ENCODE results near the gene PRPSAP2.
A peak's percentile ranks its signal among the peaks of the same experiment; 100 is the strongest.

Gene PRPSAP2

GRCh38 chr17:18851201-18851600 lies 6.7 kb upstream of the PRPSAP2 start:
- no peak overlapping the region for H3K27ac ChIP-seq (ENCODE audit: insufficient read depth in 1 of 2, low read depth in 1 of 2, low read length in 2 of 2, poor library complexity in 1 of 2, severe bottlenecking in 2 of 2)
- H3K27me3 ChIP-seq (replicated peaks in 2 of 5; ENCODE audit: control insufficient read depth in 4 of 5, insufficient read depth in 5 of 5, low read length in 4 of 5) = no peaks in the 10 kb centered on the region
- no peaks in the 10 kb centered on the region for H3K9me3 ChIP-seq (ENCODE audit: control extremely low read depth in 1 of 5, control insufficient read depth in 4 of 5, insufficient read depth in 2 of 5, low read depth in 1 of 5, low read length in 4 of 5)
- no peaks in the 10 kb centered on the region for H3K36me3 ChIP-seq (ENCODE audit: control insufficient read depth in 4 of 4, insufficient read depth in 4 of 4, low read length in 3 of 4)
- POLR2A ChIA-PET = interaction anchor here (0.6 kb wide), 1 partner anchor 544 kb away, joined by 3 read pairs; no protein-coding TSS in a partner anchor
- H3K4me1 ChIP-seq (ENCODE audit: control extremely low read depth in 1 of 4, control insufficient read depth in 4 of 4, insufficient read depth in 4 of 4, low read length in 3 of 4) = peaks cover under 1 to 12% (median 7%) of the 10 kb centered on the region in 4 experiments
- no peak overlapping the region for H3K4me3 ChIP-seq (ENCODE audit: control insufficient read depth in 1 of 7, extremely low read depth in 1 of 7, insufficient read depth in 4 of 7, low read depth in 2 of 7, low read length in 6 of 7)
- 100% methylated on average over 1 of the region's 3 CpGs for WGBS (ENCODE audit: insufficient coverage)
- CTCF ChIA-PET = no interaction called here
- peak in 2 of 3 donors; percentile 24 to 33 for DNase-seq

GRCh38 chr17:18854956-18855355 lies 3.0 kb upstream of the PRPSAP2 start:
- H3K36me3 ChIP-seq (ENCODE audit: control insufficient read depth in 4 of 4, insufficient read depth in 4 of 4, low read length in 3 of 4) = no peaks in the 10 kb centered on the region
- POLR2A ChIA-PET = no interaction called here

GRCh38 chr17:18855831-18856569 lies 1.9 kb upstream of the PRPSAP2 start:
- POLR2A ChIA-PET = no interaction called here
- WGBS (ENCODE audit: insufficient coverage) = 0% methylated on average over 26 of the region's 29 CpGs
- DNase-seq = peak; percentile 90 to 93 (median 92)
- no peaks in the 10 kb centered on the region for H3K36me3 ChIP-seq (ENCODE audit: control insufficient read depth in 4 of 4, insufficient read depth in 4 of 4, low read length in 3 of 4)
- H3K4me1 ChIP-seq (ENCODE audit: control extremely low read depth in 1 of 4, control insufficient read depth in 4 of 4, insufficient read depth in 4 of 4, low read length in 3 of 4) = peaks cover 19 to 33% (median 25%) of the 10 kb centered on the region in 4 experiments
- no peaks in the 10 kb centered on the region for H3K27me3 ChIP-seq (replicated peaks in 2 of 5; ENCODE audit: control insufficient read depth in 4 of 5, insufficient read depth in 5 of 5, low read length in 4 of 5)
- CTCF ChIA-PET = interaction anchor here (0.6 kb wide), 1 partner anchor 69 kb away, joined by 3 read pairs; no protein-coding TSS in a partner anchor
- no peaks in the 10 kb centered on the region for H3K9me3 ChIP-seq (ENCODE audit: control extremely low read depth in 1 of 5, control insufficient read depth in 4 of 5, insufficient read depth in 2 of 5, low read depth in 1 of 5, low read length in 4 of 5)
- H3K27ac ChIP-seq (ENCODE audit: insufficient read depth in 1 of 2, low read depth in 1 of 2, low read length in 2 of 2, poor library complexity in 1 of 2, severe bottlenecking in 2 of 2) = peak overlapping the region in 1 of 2 experiments; percentile 58
- peak overlapping the region; percentile 62 to 91 (median 81) for H3K4me3 ChIP-seq (ENCODE audit: control insufficient read depth in 1 of 7, extremely low read depth in 1 of 7, insufficient read depth in 4 of 7, low read depth in 2 of 7, low read length in 6 of 7)

More at GRCh38 chr17:18854956-18855355, 3.0 kb upstream of the PRPSAP2 start:
- H3K27me3 ChIP-seq (replicated peaks in 2 of 5; ENCODE audit: control insufficient read depth in 4 of 5, insufficient read depth in 5 of 5, low read length in 4 of 5) = no peaks in the 10 kb centered on the region
- H3K4me3 ChIP-seq (ENCODE audit: control insufficient read depth in 1 of 7, extremely low read depth in 1 of 7, insufficient read depth in 4 of 7, low read depth in 2 of 7, low read length in 6 of 7) = no peak overlapping the region
- no peak for DNase-seq
- H3K4me1 ChIP-seq (ENCODE audit: control extremely low read depth in 1 of 4, control insufficient read depth in 4 of 4, insufficient read depth in 4 of 4, low read length in 3 of 4) = peaks cover 19 to 27% (median 23%) of the 10 kb centered on the region in 4 experiments
- CTCF ChIA-PET = interaction anchor here (1.5 kb wide), 1 partner anchor 23 kb away, joined by 3 read pairs; no protein-coding TSS in a partner anchor
- no peak overlapping the region for H3K27ac ChIP-seq (ENCODE audit: insufficient read depth in 1 of 2, low read depth in 1 of 2, low read length in 2 of 2, poor library complexity in 1 of 2, severe bottlenecking in 2 of 2)
- 91% methylated on average over 5 of the region's 7 CpGs for WGBS (ENCODE audit: insufficient coverage)
- no peaks in the 10 kb centered on the region for H3K9me3 ChIP-seq (ENCODE audit: control extremely low read depth in 1 of 5, control insufficient read depth in 4 of 5, insufficient read depth in 2 of 5, low read depth in 1 of 5, low read length in 4 of 5)

- CTCF ChIA-PET = interaction anchor here (0.6 kb wide), 1 partner anchor 68 kb away, joined by 3 read pairs; no protein-coding TSS in a partner anchor
- H3K27ac ChIP-seq (ENCODE audit: insufficient read depth in 1 of 2, low read depth in 1 of 2, low read length in 2 of 2, poor library complexity in 1 of 2, severe bottlenecking in 2 of 2) = peak overlapping the region in 1 of 2 experiments; percentile 58
- H3K4me3 ChIP-seq (ENCODE audit: control insufficient read depth in 1 of 7, extremely low read depth in 1 of 7, insufficient read depth in 4 of 7, low read depth in 2 of 7, low read length in 6 of 7) = peak overlapping the region in 6 of 7 experiments; percentile 72 to 91 (median 82)
- WGBS (ENCODE audit: insufficient coverage) = no CpG with 5 or more reads among the region's 7 CpGs
- H3K36me3 ChIP-seq (ENCODE audit: control insufficient read depth in 4 of 4, insufficient read depth in 4 of 4, low read length in 3 of 4) = no peaks in the 10 kb centered on the region
- DNase-seq = peak in 1 of 3 donors; percentile 27
- peaks cover 19 to 33% (median 25%) of the 10 kb centered on the region in 4 experiments for H3K4me1 ChIP-seq (ENCODE audit: control extremely low read depth in 1 of 4, control insufficient read depth in 4 of 4, insufficient read depth in 4 of 4, low read length in 3 of 4)
- no peaks in the 10 kb centered on the region for H3K9me3 ChIP-seq (ENCODE audit: control extremely low read depth in 1 of 5, control insufficient read depth in 4 of 5, insufficient read depth in 2 of 5, low read depth in 1 of 5, low read length in 4 of 5)
- POLR2A ChIA-PET = no interaction called here
- H3K27me3 ChIP-seq (replicated peaks in 2 of 5; ENCODE audit: control insufficient read depth in 4 of 5, insufficient read depth in 5 of 5, low read length in 4 of 5) = no peaks in the 10 kb centered on the region
These were observed 1.4 kb upstream of the PRPSAP2 start for GRCh38 chr17:18856570-18856915.

GRCh38 chr17:18858567-18859245 lies 775 bp downstream of the PRPSAP2 start:
- no CpG with 5 or more reads among the region's 12 CpGs for WGBS (ENCODE audit: insufficient coverage)
- no peaks in the 10 kb centered on the region for H3K9me3 ChIP-seq (ENCODE audit: control extremely low read depth in 1 of 5, control insufficient read depth in 4 of 5, insufficient read depth in 2 of 5, low read depth in 1 of 5, low read length in 4 of 5)
- ChIA-PET CTCF (interaction anchor here (1.2 kb wide), 1 partner anchor 97 kb away, joined by 3 read pairs; no protein-coding TSS in a partner anchor), POLR2A (no interaction called here)
- H3K27me3 ChIP-seq (replicated peaks in 2 of 5; ENCODE audit: control insufficient read depth in 4 of 5, insufficient read depth in 5 of 5, low read length in 4 of 5) = no peaks in the 10 kb centered on the region
- no peaks in the 10 kb centered on the region for H3K36me3 ChIP-seq (ENCODE audit: control insufficient read depth in 4 of 4, insufficient read depth in 4 of 4, low read length in 3 of 4)
- peak overlapping the region; percentile 67 to 93 (median 84) for H3K4me3 ChIP-seq (ENCODE audit: control insufficient read depth in 1 of 7, extremely low read depth in 1 of 7, insufficient read depth in 4 of 7, low read depth in 2 of 7, low read length in 6 of 7)
- DNase-seq = no peak
- H3K27ac ChIP-seq (ENCODE audit: insufficient read depth in 1 of 2, low read depth in 1 of 2, low read length in 2 of 2, poor library complexity in 1 of 2, severe bottlenecking in 2 of 2) = peak overlapping the region; percentile 50 to 83
- H3K4me1 ChIP-seq (ENCODE audit: control extremely low read depth in 1 of 4, control insufficient read depth in 4 of 4, insufficient read depth in 4 of 4, low read length in 3 of 4) = peaks cover 19 to 33% (median 25%) of the 10 kb centered on the region in 4 experiments

GRCh38 chr17:18859256-18859655 lies 1.3 kb downstream of the PRPSAP2 start:
- no peaks in the 10 kb centered on the region for H3K36me3 ChIP-seq (ENCODE audit: control insufficient read depth in 4 of 4, insufficient read depth in 4 of 4, low read length in 3 of 4)
- WGBS (ENCODE audit: insufficient coverage) = 64% methylated on average over 3 of the region's 4 CpGs
- H3K9me3 ChIP-seq (ENCODE audit: control extremely low read depth in 1 of 5, control insufficient read depth in 4 of 5, insufficient read depth in 2 of 5, low read depth in 1 of 5, low read length in 4 of 5) = no peaks in the 10 kb centered on the region
- peaks cover 19 to 33% (median 25%) of the 10 kb centered on the region in 4 experiments for H3K4me1 ChIP-seq (ENCODE audit: control extremely low read depth in 1 of 4, control insufficient read depth in 4 of 4, insufficient read depth in 4 of 4, low read length in 3 of 4)
- H3K27me3 ChIP-seq (replicated peaks in 2 of 5; ENCODE audit: control insufficient read depth in 4 of 5, insufficient read depth in 5 of 5, low read length in 4 of 5) = no peaks in the 10 kb centered on the region
- ChIA-PET POLR2A (no interaction called here), CTCF (interaction anchor here (1.2 kb wide), 1 partner anchor 97 kb away, joined by 3 read pairs; no protein-coding TSS in a partner anchor)
- H3K4me3 ChIP-seq (ENCODE audit: control insufficient read depth in 1 of 7, extremely low read depth in 1 of 7, insufficient read depth in 4 of 7, low read depth in 2 of 7, low read length in 6 of 7) = peak overlapping the region in 5 of 7 experiments; percentile 79 to 93 (median 84)
- DNase-seq = peak in 1 of 3 donors; percentile 8
- no peak overlapping the region for H3K27ac ChIP-seq (ENCODE audit: insufficient read depth in 1 of 2, low read depth in 1 of 2, low read length in 2 of 2, poor library complexity in 1 of 2, severe bottlenecking in 2 of 2)
